Measurements from ENCODE around the gene MYMK. TPM values are rescaled to one million over a fixed set of nuclear protein-coding genes. Genes with fewer than 3 reads are reported as not detected.

The MYMK gene
- total and polyA plus RNA-seq, 7 donors = not detected

- peak overlapping the region in 1 of 4 donors; percentile 42 for H3K27ac ChIP-seq
- 73 to 79% methylated on average over 23 of the region's 23 CpGs for WGBS, 2 donors
- peaks cover 0 to 12% (median 4%) of the 10 kb centered on the region in 4 donors for H3K9me3 ChIP-seq
- TF ChIP-seq CTCF (IDR thresholded peaks at IDR 0.05) (no peak), EP300 (IDR thresholded peaks at IDR 0.05) (no peak), POLR2A (IDR thresholded peaks at IDR 0.05) (no peak)
- H3K36me3 ChIP-seq = no peaks in the 10 kb centered on the region
- H3K4me1 ChIP-seq = peaks cover 0 to 13% (median 10%) of the 10 kb centered on the region in 4 donors
- H3K4me3 ChIP-seq = no peak overlapping the region
- DNase-seq = no peak
- intact Hi-C loops (cut with DNase I) = no loop called here
- H3K27me3 ChIP-seq = no peaks in the 10 kb centered on the region
These were observed 18.7 kb downstream of the MYMK start for GRCh38 chr9:133505901-133506652.

GRCh38 chr9:133505186-133505830 is 19.5 kb downstream of the MYMK start:
- no peak for DNase-seq
- Histone ChIP-seq H3K4me1 (peaks cover 0 to 13% (median 10%) of the 10 kb centered on the region in 4 donors), H3K36me3 (no peaks in the 10 kb centered on the region), H3K27me3 (no peaks in the 10 kb centered on the region), H3K4me3 (no peak overlapping the region), H3K27ac (peak overlapping the region in 1 of 4 donors; percentile 42), H3K9me3 (peaks cover 0 to 12% (median 4%) of the 10 kb centered on the region in 4 donors)
- 88 to 89% methylated on average over 13 of the region's 13 CpGs for WGBS, 2 donors
- TF ChIP-seq CTCF (IDR thresholded peaks at IDR 0.05) (no peak), POLR2AphosphoS5 (IDR thresholded peaks at IDR 0.05) (no peak), POLR2A (IDR thresholded peaks at IDR 0.05) (no peak), EP300 (IDR thresholded peaks at IDR 0.05) (no peak)
- intact Hi-C loops (cut with DNase I) = no loop called here

GRCh38 chr9:133502112-133502511 is 22.6 kb downstream of the MYMK start:
- H3K9me3 ChIP-seq = peaks cover 0 to 12% (median 4%) of the 10 kb centered on the region in 4 donors
- WGBS, 2 donors = 96 to 98% methylated on average over 1 of the region's 1 CpG
- H3K36me3 ChIP-seq = no peaks in the 10 kb centered on the region
- TF ChIP-seq POLR2A (IDR thresholded peaks at IDR 0.05) (no peak), EP300 (IDR thresholded peaks at IDR 0.05) (no peak), POLR2AphosphoS5 (IDR thresholded peaks at IDR 0.05) (no peak), CTCF (IDR thresholded peaks at IDR 0.05) (no peak)
- H3K4me3 ChIP-seq = no peak overlapping the region
- no peak for DNase-seq
- H3K4me1 ChIP-seq = peaks cover 0 to 7% (median 0%) of the 10 kb centered on the region in 4 donors
- intact Hi-C loops (cut with DNase I) = no loop called here
- H3K27me3 ChIP-seq = peaks cover 0 to 12% (median 0%) of the 10 kb centered on the region in 3 donors
- no peak overlapping the region for H3K27ac ChIP-seq

- 80 to 83% methylated on average over 12 of the region's 12 CpGs for WGBS, 2 donors
- peaks cover 0 to 7% (median 0%) of the 10 kb centered on the region in 4 donors for H3K4me1 ChIP-seq
- no peak for DNase-seq
These were observed 24.9 kb downstream of the MYMK start for GRCh38 chr9:133499892-133500270.

More at GRCh38 chr9:133499892-133500270, 24.9 kb downstream of the MYMK start:
- Histone ChIP-seq H3K27me3 (peaks cover 0 to 24% (median 4%) of the 10 kb centered on the region in 3 donors), H3K36me3 (no peaks in the 10 kb centered on the region), H3K4me3 (no peak overlapping the region), H3K9me3 (peaks cover 0 to 12% (median 4%) of the 10 kb centered on the region in 4 donors), H3K27ac (no peak overlapping the region)
- intact Hi-C loops (cut with DNase I) = no loop called here
- no peak for TF ChIP-seq EP300 (IDR thresholded peaks at IDR 0.05)
- no peak for TF ChIP-seq POLR2AphosphoS5 (IDR thresholded peaks at IDR 0.05)
- no peak for TF ChIP-seq CTCF (IDR thresholded peaks at IDR 0.05)
- TF ChIP-seq POLR2A (IDR thresholded peaks at IDR 0.05) = no peak

Measured in sigmoid colon (tissue), 7 donors.